ENCODE results near the gene ATF3. TPM values are rescaled to one million over a fixed set of nuclear protein-coding genes. Genes with fewer than 3 reads are reported as not detected.

Gene ATF3
- total RNA-seq, 1 experiment from 2014 or later = 114 TPM

DNA sequence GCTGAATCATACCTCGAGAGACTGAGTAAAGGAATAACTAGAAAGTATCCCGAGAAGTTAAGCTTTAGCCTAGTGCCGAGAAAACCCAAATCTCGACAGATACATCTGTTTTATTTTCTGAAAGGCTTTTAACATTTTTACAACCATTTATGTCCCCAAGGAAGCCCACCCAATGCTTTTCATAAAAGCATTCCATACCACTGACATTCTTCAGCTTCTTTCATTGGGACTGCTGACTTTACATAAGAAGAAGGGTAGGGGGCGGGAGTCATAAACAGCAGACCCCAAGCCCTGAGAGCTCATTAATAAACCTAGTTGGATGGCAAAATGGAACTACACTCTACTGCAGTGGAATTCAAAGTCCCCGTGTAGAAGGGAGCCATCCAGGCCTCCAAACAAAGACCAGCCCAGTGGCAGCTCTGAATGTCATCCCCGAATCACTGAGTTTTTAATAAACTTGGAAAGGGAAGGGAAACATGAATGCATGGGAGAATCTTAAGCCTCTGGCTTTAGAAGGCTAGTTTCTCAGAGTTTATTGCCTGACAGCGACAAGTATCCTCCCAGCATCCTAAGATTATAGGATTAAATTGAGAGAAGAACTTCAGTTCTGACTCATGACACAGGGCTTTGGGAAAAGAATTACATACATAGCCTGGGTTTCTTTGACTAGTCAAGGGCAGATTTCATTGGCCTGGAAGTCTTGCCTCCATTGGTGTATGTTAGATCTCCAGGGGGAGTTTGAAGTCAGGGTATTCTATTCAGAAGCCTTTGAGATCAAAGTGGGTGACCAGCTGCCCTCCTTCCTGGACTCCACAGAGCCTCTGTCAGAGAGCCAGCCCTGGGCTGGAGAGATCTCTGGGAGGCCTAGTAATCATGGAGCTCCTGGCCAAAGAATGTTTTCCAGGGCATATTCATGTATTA lies 3.7 kb downstream of the ATF3 start:
- POLR2A ChIA-PET = interaction anchor here (0.6 to 2.7 kb wide), 8 partner anchors 11 to 198 kb away, joined by 3 to 8 read pairs (median 5); partner anchors contain the start of genes NSL1 and TATDN3

GRCh38 chr1:212613440-212614335 lies 5.1 kb downstream of the ATF3 start:
- no peak for DNase-seq (ENCODE audit: unreplicated experiment)
- H3K4me1 Mint-ChIP-seq (ENCODE audit: insufficient read depth, unreplicated experiment) = peaks cover 19% of the 10 kb centered on the region
- H3K36me3 Mint-ChIP-seq (ENCODE audit: insufficient read depth, unreplicated experiment) = peaks cover 53% of the 10 kb centered on the region

More for the DNA sequence above, 3.7 kb downstream of the ATF3 start:
- Mint-ChIP-seq H3K27me3 (ENCODE audit: insufficient read depth, unreplicated experiment) (peaks cover 35% of the 10 kb centered on the region), H3K27ac (ENCODE audit: low read depth, unreplicated experiment) (no peak overlapping the region), H3K9me3 (ENCODE audit: unreplicated experiment) (no peaks in the 10 kb centered on the region), H3K4me1 (ENCODE audit: insufficient read depth, unreplicated experiment) (peaks cover 26% of the 10 kb centered on the region), H3K4me3 (ENCODE audit: unreplicated experiment) (no peak overlapping the region), H3K36me3 (ENCODE audit: insufficient read depth, unreplicated experiment) (peaks cover 44% of the 10 kb centered on the region)
- CTCF ChIA-PET = interaction anchor here (0.7 to 3.4 kb wide), 11 partner anchors 11 to 382 kb away, joined by 3 to 26 read pairs (median 3); no protein-coding TSS in a partner anchor
- intact Hi-C loops (cut with micrococcal nuclease) = no loop called here
- no peak for DNase-seq (ENCODE audit: unreplicated experiment)
- no peak for TF ChIP-seq CTCF (IDR thresholded peaks at IDR 0.05; ENCODE audit: unreplicated experiment)
- no TSS peak for BruUV-seq (replicated peaks)

GRCh38 chr1:212614453-212615200 lies 6.1 kb downstream of the ATF3 start:
- peaks cover 17% of the 10 kb centered on the region for H3K4me1 Mint-ChIP-seq (ENCODE audit: insufficient read depth, unreplicated experiment)
- DNase-seq (ENCODE audit: unreplicated experiment) = no peak
- H3K4me3 Mint-ChIP-seq (ENCODE audit: unreplicated experiment) = no peak overlapping the region
- POLR2A ChIA-PET = interaction anchor here (0.6 to 1.4 kb wide), 4 partner anchors 132 to 599 kb away, joined by 3 to 6 read pairs (median 3); no protein-coding TSS in a partner anchor
- intact Hi-C loops (cut with micrococcal nuclease) = no loop called here
- no peak for TF ChIP-seq CTCF (IDR thresholded peaks at IDR 0.05; ENCODE audit: unreplicated experiment)
- CTCF ChIA-PET = interaction anchor here (0.7 to 2.6 kb wide), 9 partner anchors 13 to 167 kb away, joined by 3 to 25 read pairs (median 3); no protein-coding TSS in a partner anchor
- H3K27me3 Mint-ChIP-seq (ENCODE audit: insufficient read depth, unreplicated experiment) = peaks cover 23% of the 10 kb centered on the region
- no peak overlapping the region for H3K27ac Mint-ChIP-seq (ENCODE audit: low read depth, unreplicated experiment)
- peaks cover 59% of the 10 kb centered on the region for H3K36me3 Mint-ChIP-seq (ENCODE audit: insufficient read depth, unreplicated experiment)
- no TSS peak for BruUV-seq (replicated peaks)
- no peaks in the 10 kb centered on the region for H3K9me3 Mint-ChIP-seq (ENCODE audit: unreplicated experiment)

More at GRCh38 chr1:212613440-212614335, 5.1 kb downstream of the ATF3 start:
- ChIA-PET CTCF (interaction anchor here (0.7 to 2.6 kb wide), 9 partner anchors 30 to 313 kb away, joined by 3 to 25 read pairs (median 3); no protein-coding TSS in a partner anchor), POLR2A (interaction anchor here (0.6 to 1.4 kb wide), 4 partner anchors 131 to 177 kb away, joined by 3 to 6 read pairs (median 3); no protein-coding TSS in a partner anchor)
- TF ChIP-seq CTCF (IDR thresholded peaks at IDR 0.05; ENCODE audit: unreplicated experiment) = no peak
- peaks cover 26% of the 10 kb centered on the region for H3K27me3 Mint-ChIP-seq (ENCODE audit: insufficient read depth, unreplicated experiment)
- intact Hi-C loops (cut with micrococcal nuclease) = no loop called here
- no peaks in the 10 kb centered on the region for H3K9me3 Mint-ChIP-seq (ENCODE audit: unreplicated experiment)
- no peak overlapping the region for H3K27ac Mint-ChIP-seq (ENCODE audit: low read depth, unreplicated experiment)
- H3K4me3 Mint-ChIP-seq (ENCODE audit: unreplicated experiment) = no peak overlapping the region
- BruUV-seq (replicated peaks) = no TSS peak

Measured in MCF 10A (cell line).